Measurements from ENCODE around the gene RBMS3. TPM values are rescaled to one million over a fixed set of nuclear protein-coding genes. Genes with fewer than 3 reads are reported as not detected.

Gene RBMS3
- total and polyA plus RNA-seq, 2 donors (not counting 1 experiment from before 2014, with no cell fraction given), result 26.9 to 68.4 TPM

DNA sequence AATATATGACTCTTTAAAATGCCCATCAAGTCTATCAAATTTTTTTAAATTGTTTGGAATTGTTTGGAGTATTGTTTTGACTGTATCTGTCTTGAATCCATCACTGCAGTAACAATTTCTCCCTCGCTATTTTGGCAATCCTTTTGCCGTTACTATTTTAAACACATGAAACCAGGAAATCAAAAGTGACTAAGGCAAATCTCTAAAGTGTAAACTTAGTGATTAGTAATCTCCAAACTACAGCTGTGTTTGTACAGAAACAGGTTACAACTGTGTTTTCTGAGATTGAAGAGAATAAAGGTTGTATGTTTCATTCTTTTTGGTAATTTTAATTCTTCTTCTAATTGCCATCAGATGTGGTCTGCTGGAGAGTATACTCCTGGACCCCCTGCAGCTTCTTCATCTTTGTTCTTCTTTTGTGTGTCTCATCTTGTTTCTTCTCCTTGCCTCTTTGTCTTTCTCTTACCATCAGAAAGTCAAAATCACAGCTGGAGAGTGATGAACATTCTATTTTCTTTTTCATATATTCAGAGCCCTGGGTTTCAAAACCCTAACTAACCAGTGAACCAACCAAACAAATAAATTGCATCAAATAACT lies 465.4 kb downstream of the RBMS3 start:
- TF ChIP-seq CTCF (conservative IDR thresholded peaks at IDR 0.05 in 1 of 2, IDR thresholded peaks at IDR 0.05 in 1 of 2; ENCODE audit: low read depth in 1 of 2, low read length in 2 of 2) (no peak), EZH2 (IDR thresholded peaks at IDR 0.05; ENCODE audit: low read length, missing control alignments) (no peak)
- Histone ChIP-seq H3K9me3 (ENCODE audit: control insufficient read depth, insufficient read depth, low read depth, low read length) (no peaks in the 10 kb centered on the region), H4K20me1 (ENCODE audit: control insufficient read depth, extremely low read depth, insufficient read depth, low read length) (no peaks in the 10 kb centered on the region), H3K79me2 (ENCODE audit: control insufficient read depth, insufficient read depth, low read length) (no peaks in the 10 kb centered on the region), H3K9ac (ENCODE audit: insufficient read depth, low read length) (no peak overlapping the region), H3K36me3 (ENCODE audit: control insufficient read depth, insufficient read depth, low read length) (no peaks in the 10 kb centered on the region), H2AFZ (ENCODE audit: low read length) (no peak overlapping the region), H3K27ac (ENCODE audit: insufficient read depth, low read length) (no peak overlapping the region), H3K4me3 (replicated peaks in 1 of 4; ENCODE audit: control extremely low read depth in 1 of 4, insufficient read depth in 1 of 4, low read depth in 3 of 4, low read length in 4 of 4) (no peak overlapping the region), H3K4me1 (ENCODE audit: control insufficient read depth, extremely low read depth, insufficient read depth, low read length) (no peaks in the 10 kb centered on the region), H3K4me2 (ENCODE audit: extremely low read depth, insufficient read depth, low read length) (no peak overlapping the region), H3K27me3 (ENCODE audit: control insufficient read depth, insufficient read depth, low read length) (no peaks in the 10 kb centered on the region)
- DNase-seq (ENCODE audit: low read depth in 2 of 2), result peak in 1 of 2 donors; percentile 19

GRCh38 chr3:29747991-29748390 lies 467.1 kb downstream of the RBMS3 start:
- H3K4me3 ChIP-seq (replicated peaks in 1 of 4; ENCODE audit: control extremely low read depth in 1 of 4, insufficient read depth in 1 of 4, low read depth in 3 of 4, low read length in 4 of 4), result no peak overlapping the region
- H3K4me2 ChIP-seq (ENCODE audit: extremely low read depth, insufficient read depth, low read length), result no peak overlapping the region
- H3K79me2 ChIP-seq (ENCODE audit: control insufficient read depth, insufficient read depth, low read length), result no peaks in the 10 kb centered on the region
- H4K20me1 ChIP-seq (ENCODE audit: control insufficient read depth, extremely low read depth, insufficient read depth, low read length), result no peaks in the 10 kb centered on the region
- no peaks in the 10 kb centered on the region for H3K36me3 ChIP-seq (ENCODE audit: control insufficient read depth, insufficient read depth, low read length)
- H3K9ac ChIP-seq (ENCODE audit: insufficient read depth, low read length), result no peak overlapping the region
- H3K27ac ChIP-seq (ENCODE audit: insufficient read depth, low read length), result no peak overlapping the region
- no peaks in the 10 kb centered on the region for H3K4me1 ChIP-seq (ENCODE audit: control insufficient read depth, extremely low read depth, insufficient read depth, low read length)
- no peaks in the 10 kb centered on the region for H3K27me3 ChIP-seq (ENCODE audit: control insufficient read depth, insufficient read depth, low read length)
- H3K9me3 ChIP-seq (ENCODE audit: control insufficient read depth, insufficient read depth, low read depth, low read length), result no peaks in the 10 kb centered on the region
- no peak for DNase-seq (ENCODE audit: low read depth in 2 of 2)
- H2AFZ ChIP-seq (ENCODE audit: low read length), result no peak overlapping the region
- TF ChIP-seq CTCF (conservative IDR thresholded peaks at IDR 0.05 in 1 of 2, IDR thresholded peaks at IDR 0.05 in 1 of 2; ENCODE audit: low read depth in 1 of 2, low read length in 2 of 2), result no peak
- no peak for TF ChIP-seq EZH2 (IDR thresholded peaks at IDR 0.05; ENCODE audit: low read length, missing control alignments)

DNA sequence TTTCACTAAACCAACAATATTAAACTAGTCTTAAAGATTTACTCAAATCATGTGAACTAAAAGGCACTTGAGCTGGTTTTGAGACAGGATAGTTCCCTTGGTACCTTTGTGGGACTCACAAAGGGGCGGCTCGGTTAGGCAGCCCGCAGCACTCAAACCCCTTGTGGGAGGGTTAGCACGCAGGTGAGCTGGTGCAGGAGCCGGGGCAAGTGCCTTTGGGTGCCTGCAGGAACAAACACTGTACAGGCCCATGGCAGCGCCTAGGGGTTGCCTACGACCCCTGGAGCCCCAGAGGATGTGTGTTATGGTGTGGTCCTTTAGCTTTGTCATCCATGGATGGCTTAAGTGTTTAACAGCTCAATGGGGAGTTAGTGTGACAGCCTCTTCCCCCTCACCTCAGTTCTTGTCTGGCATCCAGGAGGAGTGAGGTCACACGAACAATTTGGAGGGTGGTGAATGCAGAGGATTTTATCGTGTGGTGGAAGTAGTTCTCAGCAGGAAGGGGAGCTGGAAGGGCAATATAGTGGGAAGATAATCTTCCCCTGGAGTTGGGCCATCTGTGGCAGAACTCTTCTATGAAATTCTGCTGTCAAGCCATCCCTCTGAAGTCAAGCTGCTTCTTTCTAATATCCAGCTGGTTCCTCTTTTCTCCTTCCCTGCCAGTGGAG lies 470.9 kb downstream of the RBMS3 start:
- Histone ChIP-seq H3K4me1 (ENCODE audit: control insufficient read depth, extremely low read depth, insufficient read depth, low read length) (no peaks in the 10 kb centered on the region), H2AFZ (ENCODE audit: low read length) (no peak overlapping the region), H3K9ac (ENCODE audit: insufficient read depth, low read length) (no peak overlapping the region), H3K27ac (ENCODE audit: insufficient read depth, low read length) (no peak overlapping the region), H3K4me2 (ENCODE audit: extremely low read depth, insufficient read depth, low read length) (no peak overlapping the region), H4K20me1 (ENCODE audit: control insufficient read depth, extremely low read depth, insufficient read depth, low read length) (no peaks in the 10 kb centered on the region), H3K4me3 (replicated peaks in 1 of 4; ENCODE audit: control extremely low read depth in 1 of 4, insufficient read depth in 1 of 4, low read depth in 3 of 4, low read length in 4 of 4) (no peak overlapping the region), H3K9me3 (ENCODE audit: control insufficient read depth, insufficient read depth, low read depth, low read length) (no peaks in the 10 kb centered on the region), H3K27me3 (ENCODE audit: control insufficient read depth, insufficient read depth, low read length) (no peaks in the 10 kb centered on the region), H3K79me2 (ENCODE audit: control insufficient read depth, insufficient read depth, low read length) (no peaks in the 10 kb centered on the region), H3K36me3 (ENCODE audit: control insufficient read depth, insufficient read depth, low read length) (no peaks in the 10 kb centered on the region)
- no peak for TF ChIP-seq EZH2 (IDR thresholded peaks at IDR 0.05; ENCODE audit: low read length, missing control alignments)
- no peak for TF ChIP-seq CTCF (conservative IDR thresholded peaks at IDR 0.05 in 1 of 2, IDR thresholded peaks at IDR 0.05 in 1 of 2; ENCODE audit: low read depth in 1 of 2, low read length in 2 of 2)
- DNase-seq (ENCODE audit: low read depth in 2 of 2), result no peak
